ENCODE data around the gene NPFFR1.
"Not testable (repeated sequence)": the region's sequence is repeated elsewhere in the genome, so short reads cannot be mapped to it uniquely, and the experiment has no call there.

Gene NPFFR1

GRCh38 chr10:70234668-70235447, 48.9 kb downstream of the NPFFR1 start:
- Histone ChIP-seq H3K9me3 (ENCODE audit: insufficient read depth, low read depth, low read length) (0 out of 2 replicates have a peak, but pooled peaks cover under 1% of the 10 kb centered on the region), H3K4me3 (ENCODE audit: low read length) (no peak overlapping the region), H3K36me3 (ENCODE audit: insufficient read depth, low read length) (peaks cover 7% of the 10 kb centered on the region), H3K27ac (ENCODE audit: low read depth, low read length) (no peak overlapping the region), H3K9ac (ENCODE audit: low read depth, low read length) (no peak overlapping the region), H3K4me1 (ENCODE audit: insufficient read depth, low read length) (peaks cover 7% of the 10 kb centered on the region), H3K27me3 (ENCODE audit: insufficient read depth, low read length) (no peaks in the 10 kb centered on the region; the same call in 1 of the 2 replicates)
- WGBS: 90% methylated on average over 18 of the region's 18 CpGs

GRCh38 chr10:70233939-70234300, 49.9 kb downstream of the NPFFR1 start:
- Histone ChIP-seq H3K36me3 (ENCODE audit: insufficient read depth, low read length) (peaks cover 16% of the 10 kb centered on the region), H3K4me1 (ENCODE audit: insufficient read depth, low read length) (peaks cover 7% of the 10 kb centered on the region), H3K9me3 (ENCODE audit: insufficient read depth, low read depth, low read length) (no peaks in the 10 kb centered on the region), H3K9ac (ENCODE audit: low read depth, low read length) (peak overlapping the region; percentile 76), H3K27me3 (ENCODE audit: insufficient read depth, low read length) (no peaks in the 10 kb centered on the region; the same call in 1 of the 2 replicates), H3K4me3 (ENCODE audit: low read length) (peak overlapping the region; percentile 80), H3K27ac (ENCODE audit: low read depth, low read length) (no peak overlapping the region)
- 43% methylated on average over 2 of the region's 8 CpGs for WGBS

GRCh38 chr10:70233109-70233938, 50.5 kb downstream of the NPFFR1 start, which contains the start of gene PPA1:
Gene PPA1 (minus strand): TSS chr10:70233429. CDS start chr10:70233327, 102 bp downstream.
- H3K4me1 ChIP-seq (ENCODE audit: insufficient read depth, low read length): peaks cover 7% of the 10 kb centered on the region
- H3K36me3 ChIP-seq (ENCODE audit: insufficient read depth, low read length): peaks cover 22% of the 10 kb centered on the region
- H3K27me3 ChIP-seq (ENCODE audit: insufficient read depth, low read length): no peaks in the 10 kb centered on the region; the same call in 1 of the 2 replicates
- peak within 1 kb of the TSS; percentile 76 for H3K9ac ChIP-seq (ENCODE audit: low read depth, low read length)
- under 1% methylated on average over 73 of the region's 74 CpGs for WGBS
- H3K9me3 ChIP-seq (ENCODE audit: insufficient read depth, low read depth, low read length): no peaks in the 10 kb centered on the region
- H3K4me3 ChIP-seq (ENCODE audit: low read length): peak within 1 kb of the TSS; percentile 80
- peak within 1 kb of the TSS; percentile 65; the same call in 1 of the 2 replicates for H3K27ac ChIP-seq (ENCODE audit: low read depth, low read length)

GRCh38 chr10:70232859-70233108, 51.0 kb downstream of the NPFFR1 start:
- Histone ChIP-seq H3K27ac (ENCODE audit: low read depth, low read length) (peak overlapping the region; percentile 65; the same call in 1 of the 2 replicates), H3K36me3 (ENCODE audit: insufficient read depth, low read length) (peaks cover 27% of the 10 kb centered on the region), H3K4me3 (ENCODE audit: low read length) (peak overlapping the region; percentile 80), H3K4me1 (ENCODE audit: insufficient read depth, low read length) (peaks cover 7% of the 10 kb centered on the region), H3K27me3 (ENCODE audit: insufficient read depth, low read length) (no peaks in the 10 kb centered on the region; the same call in 1 of the 2 replicates), H3K9ac (ENCODE audit: low read depth, low read length) (peak overlapping the region; percentile 58), H3K9me3 (ENCODE audit: insufficient read depth, low read depth, low read length) (no peaks in the 10 kb centered on the region)
- WGBS: 1% methylated on average over 17 of the region's 18 CpGs

- Histone ChIP-seq H3K4me1 (ENCODE audit: insufficient read depth, low read length) (peaks cover 7% of the 10 kb centered on the region), H3K4me3 (ENCODE audit: low read length) (peak overlapping the region; percentile 80), H3K27me3 (ENCODE audit: insufficient read depth, low read length) (no peaks in the 10 kb centered on the region; the same call in 1 of the 2 replicates), H3K36me3 (ENCODE audit: insufficient read depth, low read length) (peaks cover 31% of the 10 kb centered on the region), H3K9me3 (ENCODE audit: insufficient read depth, low read depth, low read length) (no peaks in the 10 kb centered on the region), H3K9ac (ENCODE audit: low read depth, low read length) (peak overlapping the region; percentile 58), H3K27ac (ENCODE audit: low read depth, low read length) (no peak overlapping the region; the same call in 1 of the 2 replicates)
- WGBS: 2% methylated on average over 34 of the region's 39 CpGs
These were observed 51.5 kb downstream of the NPFFR1 start for GRCh38 chr10:70232155-70232858.

- H3K27ac ChIP-seq (ENCODE audit: low read depth, low read length): no peak overlapping the region
- peaks cover 5% of the 10 kb centered on the region for H3K4me1 ChIP-seq (ENCODE audit: insufficient read depth, low read length)
- H3K9me3 ChIP-seq (ENCODE audit: insufficient read depth, low read depth, low read length): no peaks in the 10 kb centered on the region
- H3K9ac ChIP-seq (ENCODE audit: low read depth, low read length): no peak overlapping the region
- H3K36me3 ChIP-seq (ENCODE audit: insufficient read depth, low read length): peaks cover 53% of the 10 kb centered on the region
- 88% methylated on average over 1 of the region's 1 CpG for WGBS
- H3K4me3 ChIP-seq (ENCODE audit: low read length): no peak overlapping the region
- H3K27me3 ChIP-seq (ENCODE audit: insufficient read depth, low read length): no peaks in the 10 kb centered on the region; the same call in 1 of the 2 replicates
These were observed 55.3 kb downstream of the NPFFR1 start for GRCh38 chr10:70228491-70228890.

GRCh38 chr10:70227548-70228320, 56.1 kb downstream of the NPFFR1 start:
- WGBS: 92% methylated on average over 2 of the region's 3 CpGs
- Histone ChIP-seq H3K27ac (ENCODE audit: low read depth, low read length) (no peak overlapping the region), H3K9ac (ENCODE audit: low read depth, low read length) (no peak overlapping the region), H3K27me3 (ENCODE audit: insufficient read depth, low read length) (no peaks in the 10 kb centered on the region; the same call in 1 of the 2 replicates), H3K36me3 (ENCODE audit: insufficient read depth, low read length) (peaks cover 53% of the 10 kb centered on the region), H3K4me3 (ENCODE audit: low read length) (no peak overlapping the region), H3K4me1 (ENCODE audit: insufficient read depth, low read length) (peaks cover 5% of the 10 kb centered on the region), H3K9me3 (ENCODE audit: insufficient read depth, low read depth, low read length) (no peaks in the 10 kb centered on the region)

- no peak overlapping the region for H3K9ac ChIP-seq (ENCODE audit: low read depth, low read length)
- WGBS: 98% methylated on average over 2 of the region's 2 CpGs
- no peaks in the 10 kb centered on the region for H3K27me3 ChIP-seq (ENCODE audit: insufficient read depth, low read length)
- no peak overlapping the region for H3K4me3 ChIP-seq (ENCODE audit: low read length)
- no peaks in the 10 kb centered on the region for H3K9me3 ChIP-seq (ENCODE audit: insufficient read depth, low read depth, low read length)
- H3K4me1 ChIP-seq (ENCODE audit: insufficient read depth, low read length): no peaks in the 10 kb centered on the region
- peaks cover 46% of the 10 kb centered on the region for H3K36me3 ChIP-seq (ENCODE audit: insufficient read depth, low read length)
- no peak overlapping the region for H3K27ac ChIP-seq (ENCODE audit: low read depth, low read length)
These were observed 60.1 kb downstream of the NPFFR1 start for GRCh38 chr10:70223728-70224127.

- not testable (repeated sequence) for H3K4me1 ChIP-seq (ENCODE audit: insufficient read depth, low read length); H3K4me3 ChIP-seq (ENCODE audit: low read length); H3K27me3 ChIP-seq (ENCODE audit: insufficient read depth, low read length); H3K9me3 ChIP-seq (ENCODE audit: insufficient read depth, low read depth, low read length); H3K9ac ChIP-seq (ENCODE audit: low read depth, low read length); H3K27ac ChIP-seq (ENCODE audit: low read depth, low read length)
- peaks cover 46% of the 10 kb centered on the region for H3K36me3 ChIP-seq (ENCODE audit: insufficient read depth, low read length)
- 93% methylated on average over 7 of the region's 9 CpGs for WGBS
These were observed 60.9 kb downstream of the NPFFR1 start for GRCh38 chr10:70222811-70223447.

GRCh38 chr10:70222340-70222794, 61.4 kb downstream of the NPFFR1 start:
- Histone ChIP-seq H3K9me3 (ENCODE audit: insufficient read depth, low read depth, low read length) (no peaks in the 10 kb centered on the region), H3K27ac (ENCODE audit: low read depth, low read length) (no peak overlapping the region), H3K4me3 (ENCODE audit: low read length) (no peak overlapping the region), H3K36me3 (ENCODE audit: insufficient read depth, low read length) (peaks cover 47% of the 10 kb centered on the region), H3K4me1 (ENCODE audit: insufficient read depth, low read length) (no peaks in the 10 kb centered on the region), H3K27me3 (ENCODE audit: insufficient read depth, low read length) (no peaks in the 10 kb centered on the region), H3K9ac (ENCODE audit: low read depth, low read length) (no peak overlapping the region)
- 84% methylated on average over 3 of the region's 3 CpGs for WGBS

Measured in HUES64 (cell line).